ENCODE measurements around the gene SLC16A10. TPM values are rescaled to one million over a fixed set of nuclear protein-coding genes. Genes with fewer than 3 reads are reported as not detected.
A peak's percentile ranks its signal among the peaks of the same experiment; 100 is the strongest.
"Not testable (repeated sequence)": the region's sequence is repeated elsewhere in the genome, so short reads cannot be mapped to it uniquely, and the experiment has no call there.

SLC16A10 gene
- total RNA-seq, 1 donor from 2014 or later, result 2.4 TPM

- no peaks in the 10 kb centered on the region for H3K36me3 Mint-ChIP-seq (ENCODE audit: low read depth, unreplicated experiment)
- H3K27ac Mint-ChIP-seq (ENCODE audit: unreplicated experiment), result no peak overlapping the region
- H3K4me1 Mint-ChIP-seq (ENCODE audit: unreplicated experiment), result peaks cover 13% of the 10 kb centered on the region
- peak; percentile 18 for DNase-seq (ENCODE audit: low spot score)
- no peaks in the 10 kb centered on the region for H3K9me3 Mint-ChIP-seq (ENCODE audit: unreplicated experiment)
- no peak for TF ChIP-seq CTCF (IDR thresholded peaks at IDR 0.05; ENCODE audit: unreplicated experiment)
- H3K27me3 Mint-ChIP-seq (ENCODE audit: unreplicated experiment), result no peaks in the 10 kb centered on the region
- peak overlapping the region; percentile 87 for H3K4me3 Mint-ChIP-seq (ENCODE audit: unreplicated experiment)
Measured at GRCh38 chr6:111087871-111088667, 766 bp downstream of the SLC16A10 start.

- Mint-ChIP-seq H3K36me3 (ENCODE audit: low read depth, unreplicated experiment) (no peaks in the 10 kb centered on the region), H3K27me3 (ENCODE audit: unreplicated experiment) (no peaks in the 10 kb centered on the region), H3K9me3 (ENCODE audit: unreplicated experiment) (no peaks in the 10 kb centered on the region), H3K4me1 (ENCODE audit: unreplicated experiment) (peaks cover 13% of the 10 kb centered on the region), H3K27ac (ENCODE audit: unreplicated experiment) (no peak overlapping the region), H3K4me3 (ENCODE audit: unreplicated experiment) (peak overlapping the region; percentile 87)
- no peak for DNase-seq (ENCODE audit: low spot score)
- TF ChIP-seq CTCF (IDR thresholded peaks at IDR 0.05; ENCODE audit: unreplicated experiment), result no peak
Measured at GRCh38 chr6:111088668-111089003, 1.3 kb downstream of the SLC16A10 start.

GRCh38 chr6:111090766-111091165 is 3.5 kb downstream of the SLC16A10 start:
- Mint-ChIP-seq H3K27ac (ENCODE audit: unreplicated experiment) (no peak overlapping the region), H3K9me3 (ENCODE audit: unreplicated experiment) (no peaks in the 10 kb centered on the region), H3K4me3 (ENCODE audit: unreplicated experiment) (no peak overlapping the region), H3K27me3 (ENCODE audit: unreplicated experiment) (no peaks in the 10 kb centered on the region), H3K36me3 (ENCODE audit: low read depth, unreplicated experiment) (no peaks in the 10 kb centered on the region), H3K4me1 (ENCODE audit: unreplicated experiment) (peaks cover 13% of the 10 kb centered on the region)
- no peak for DNase-seq (ENCODE audit: low spot score)
- TF ChIP-seq CTCF (IDR thresholded peaks at IDR 0.05; ENCODE audit: unreplicated experiment), result no peak

DNA sequence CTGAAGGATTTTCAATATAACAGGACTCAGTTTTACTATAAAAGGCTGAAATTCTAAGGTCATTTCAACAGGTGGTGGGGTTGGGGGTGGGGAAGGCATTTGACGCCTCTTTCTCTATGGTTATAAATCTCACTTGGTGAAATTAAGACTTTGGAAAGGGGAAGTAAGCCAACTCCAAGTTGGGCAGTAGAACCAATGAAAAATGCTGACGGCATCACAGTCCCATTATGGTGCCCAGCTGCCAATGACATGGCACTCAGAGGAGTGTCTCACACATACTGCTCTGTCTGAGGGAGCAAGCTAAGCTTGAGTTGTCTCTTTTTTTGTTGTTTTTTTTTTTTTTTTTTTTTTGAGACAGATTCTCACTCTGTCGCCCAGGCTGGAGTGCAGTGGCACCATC is 4.7 kb downstream of the SLC16A10 start:
- H3K4me1 Mint-ChIP-seq (ENCODE audit: unreplicated experiment), result peaks cover 9% of the 10 kb centered on the region

GRCh38 chr6:111095488-111095887 is 8.2 kb downstream of the SLC16A10 start:
- not testable (repeated sequence) for H3K27ac Mint-ChIP-seq (ENCODE audit: unreplicated experiment); H3K4me1 Mint-ChIP-seq (ENCODE audit: unreplicated experiment); H3K9me3 Mint-ChIP-seq (ENCODE audit: unreplicated experiment); DNase-seq (ENCODE audit: low spot score); H3K36me3 Mint-ChIP-seq (ENCODE audit: low read depth, unreplicated experiment); H3K27me3 Mint-ChIP-seq (ENCODE audit: unreplicated experiment); H3K4me3 Mint-ChIP-seq (ENCODE audit: unreplicated experiment)

More for the DNA sequence above, 4.7 kb downstream of the SLC16A10 start:
- no peak for DNase-seq (ENCODE audit: low spot score)
- Mint-ChIP-seq H3K36me3 (ENCODE audit: low read depth, unreplicated experiment) (no peaks in the 10 kb centered on the region), H3K27ac (ENCODE audit: unreplicated experiment) (no peak overlapping the region), H3K27me3 (ENCODE audit: unreplicated experiment) (no peaks in the 10 kb centered on the region), H3K9me3 (ENCODE audit: unreplicated experiment) (no peaks in the 10 kb centered on the region), H3K4me3 (ENCODE audit: unreplicated experiment) (no peak overlapping the region)
- no peak for TF ChIP-seq CTCF (IDR thresholded peaks at IDR 0.05; ENCODE audit: unreplicated experiment)
